Measurements from ENCODE around the gene TRIP6. TPM values are rescaled to one million over a fixed set of nuclear protein-coding genes. Genes with fewer than 3 reads are reported as not detected.
"Not testable (repeated sequence)": the region's sequence is repeated elsewhere in the genome, so short reads cannot be mapped to it uniquely, and the experiment has no call there.

Gene TRIP6

GRCh38 chr7:100911484-100911883 lies 44.3 kb downstream of the TRIP6 start:
- H3K36me3 ChIP-seq (ENCODE audit: insufficient read depth, low read length): no peaks in the 10 kb centered on the region
- peaks cover 7% of the 10 kb centered on the region for H3K27me3 ChIP-seq (ENCODE audit: control insufficient read depth, insufficient read depth, low read length)
- H3K4me1 ChIP-seq (ENCODE audit: control insufficient read depth, insufficient read depth, low read length): no peaks in the 10 kb centered on the region
- no peak overlapping the region for H3K4me3 ChIP-seq (ENCODE audit: low read length)
- no peaks in the 10 kb centered on the region for H3K9me3 ChIP-seq (replicated peaks; ENCODE audit: low read length)
- H3K4me2 ChIP-seq (ENCODE audit: low read length): no peak overlapping the region
- H3K9ac ChIP-seq (ENCODE audit: low read depth, low read length): no peak overlapping the region

GRCh38 chr7:100914208-100914878 lies 47.2 kb downstream of the TRIP6 start:
- Histone ChIP-seq H3K9me3 (replicated peaks; ENCODE audit: low read length) (no peaks in the 10 kb centered on the region), H3K27me3 (ENCODE audit: control insufficient read depth, insufficient read depth, low read length) (peaks cover 11% of the 10 kb centered on the region)

GRCh38 chr7:100914879-100915447 lies 47.8 kb downstream of the TRIP6 start:
- Histone ChIP-seq H3K4me3 (ENCODE audit: low read length) (no peak overlapping the region), H3K9me3 (replicated peaks; ENCODE audit: low read length) (no peaks in the 10 kb centered on the region), H3K9ac (ENCODE audit: low read depth, low read length) (no peak overlapping the region)

More at GRCh38 chr7:100914208-100914878, 47.2 kb downstream of the TRIP6 start:
- H3K4me1 ChIP-seq (ENCODE audit: control insufficient read depth, insufficient read depth, low read length): no peaks in the 10 kb centered on the region
- no peak overlapping the region for H3K9ac ChIP-seq (ENCODE audit: low read depth, low read length)
- H3K36me3 ChIP-seq (ENCODE audit: insufficient read depth, low read length): no peaks in the 10 kb centered on the region
- H3K4me2 ChIP-seq (ENCODE audit: low read length): no peak overlapping the region
- no peak overlapping the region for H3K4me3 ChIP-seq (ENCODE audit: low read length)

GRCh38 chr7:100919335-100919734 lies 52.1 kb downstream of the TRIP6 start:
- H3K9ac ChIP-seq (ENCODE audit: low read depth, low read length); H3K4me3 ChIP-seq (ENCODE audit: low read length); H3K9me3 ChIP-seq (replicated peaks; ENCODE audit: low read length); H3K36me3 ChIP-seq (ENCODE audit: insufficient read depth, low read length); H3K4me1 ChIP-seq (ENCODE audit: control insufficient read depth, insufficient read depth, low read length); H3K4me2 ChIP-seq (ENCODE audit: low read length): not testable (repeated sequence)
- H3K27me3 ChIP-seq (ENCODE audit: control insufficient read depth, insufficient read depth, low read length): peaks cover 24% of the 10 kb centered on the region

More at GRCh38 chr7:100914879-100915447, 47.8 kb downstream of the TRIP6 start:
- Histone ChIP-seq H3K4me1 (ENCODE audit: control insufficient read depth, insufficient read depth, low read length) (no peaks in the 10 kb centered on the region), H3K27me3 (ENCODE audit: control insufficient read depth, insufficient read depth, low read length) (peaks cover 14% of the 10 kb centered on the region), H3K4me2 (ENCODE audit: low read length) (no peak overlapping the region), H3K36me3 (ENCODE audit: insufficient read depth, low read length) (no peaks in the 10 kb centered on the region)

GRCh38 chr7:100919779-100920437 lies 52.7 kb downstream of the TRIP6 start:
- H3K9me3 ChIP-seq (replicated peaks; ENCODE audit: low read length); H3K4me3 ChIP-seq (ENCODE audit: low read length); H3K4me1 ChIP-seq (ENCODE audit: control insufficient read depth, insufficient read depth, low read length); H3K4me2 ChIP-seq (ENCODE audit: low read length); H3K36me3 ChIP-seq (ENCODE audit: insufficient read depth, low read length); H3K9ac ChIP-seq (ENCODE audit: low read depth, low read length): not testable (repeated sequence)
- peaks cover 24% of the 10 kb centered on the region for H3K27me3 ChIP-seq (ENCODE audit: control insufficient read depth, insufficient read depth, low read length)

GRCh38 chr7:100921039-100921438 lies 53.9 kb downstream of the TRIP6 start:
- Histone ChIP-seq H3K4me3 (ENCODE audit: low read length) (no peak overlapping the region), H3K4me2 (ENCODE audit: low read length) (no peak overlapping the region), H3K4me1 (ENCODE audit: control insufficient read depth, insufficient read depth, low read length) (no peaks in the 10 kb centered on the region), H3K36me3 (ENCODE audit: insufficient read depth, low read length) (no peaks in the 10 kb centered on the region), H3K9me3 (replicated peaks; ENCODE audit: low read length) (no peaks in the 10 kb centered on the region), H3K9ac (ENCODE audit: low read depth, low read length) (no peak overlapping the region), H3K27me3 (ENCODE audit: control insufficient read depth, insufficient read depth, low read length) (peaks cover 28% of the 10 kb centered on the region)

Small RNA genes lying within 50 kb of the gene (small RNA-seq; reads per million reads assigned to genes)
- gene RN7SL549P: not detected
- gene RN7SL750P: not detected
